EH (cell line): ENCODE measurements around the gene ILK.
A peak's percentile ranks its signal among the peaks of the same experiment; 100 is the strongest.

Source experiments
- DNase-seq: peaks from one replicate; pipeline ENCODE4 v3.0.0-alpha.2; 2015; ENCODE audit warnings: low read depth

ILK gene

DNA sequence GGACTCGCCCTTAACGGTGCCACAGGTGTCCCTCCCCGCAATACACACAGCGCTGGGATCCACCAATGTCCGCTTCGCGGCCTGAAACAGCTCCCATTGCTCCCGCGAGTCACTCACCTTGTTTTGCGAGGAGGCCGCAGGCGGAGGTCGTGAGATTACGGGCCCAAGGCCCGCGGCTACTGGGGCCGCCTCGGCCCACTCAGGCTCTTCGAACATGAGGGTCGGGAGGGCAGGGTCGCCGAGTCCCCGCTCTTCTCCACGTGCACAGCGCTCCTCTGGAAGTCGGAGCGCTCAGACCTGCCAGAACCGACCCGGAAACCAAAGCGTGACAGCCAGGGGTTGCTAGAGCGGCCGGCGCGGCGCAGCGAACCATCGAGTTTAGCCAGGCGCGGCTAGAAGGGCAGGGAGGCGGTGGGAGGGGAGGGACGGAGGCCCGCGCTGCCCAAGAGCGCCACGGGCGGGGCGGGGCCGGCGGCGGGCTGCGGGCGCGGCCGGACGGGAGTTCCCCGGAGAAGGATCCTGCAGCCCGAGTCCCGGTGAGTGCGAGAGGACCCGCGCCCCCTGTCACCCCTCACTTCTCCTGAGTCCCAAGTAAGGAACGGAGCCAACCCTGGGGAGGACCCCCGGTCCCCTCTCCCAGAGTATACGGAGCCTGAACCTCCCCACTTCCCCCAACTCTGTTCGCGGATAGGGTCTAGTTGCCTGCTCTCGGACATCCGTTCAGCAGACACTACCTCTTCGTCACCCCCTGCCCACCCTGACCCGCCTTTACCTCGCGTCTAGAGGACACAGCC is at the start of gene ILK, which contains the start of gene RRP8:
ILK (plus strand) TSS at position 488 of the 794 bp plus-strand sequence. CDS start 498 bp downstream, outside the sequence.
RRP8 (minus strand) TSS at position 330 of the 794 bp plus-strand sequence; CDS start at position 216, 114 bp downstream.
- DNase-seq = peak; percentile 89

GRCh38 chr11:6554828-6555706 is 48.5 kb upstream of the ILK start:
- DNase-seq = no peak

- DNase-seq = no peak
Measured at GRCh38 chr11:6556139-6556949, 47.2 kb upstream of the ILK start.

DNA sequence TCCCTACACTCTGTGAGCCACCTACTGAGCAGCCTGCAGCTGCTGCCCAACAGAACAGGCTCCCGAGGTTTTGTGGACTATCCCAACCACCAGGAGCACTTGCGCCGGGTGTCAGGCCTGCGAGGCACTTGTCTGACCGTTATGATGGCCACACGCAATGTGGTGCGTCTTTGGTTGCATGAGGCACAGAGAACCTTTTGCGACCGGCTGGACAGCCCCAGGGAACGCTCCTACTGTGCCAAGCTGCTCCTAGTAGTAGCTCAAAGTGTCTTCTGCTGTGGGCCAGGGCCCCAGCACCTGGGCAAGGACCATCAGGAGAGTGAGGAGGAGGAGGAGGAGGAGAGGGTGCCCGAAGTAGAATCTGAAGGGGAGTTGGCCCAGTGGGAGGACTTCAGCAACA is 46.5 kb upstream of the ILK start:
- DNase-seq = no peak

- DNase-seq = no peak
Measured at GRCh38 chr11:6557761-6558674, 45.6 kb upstream of the ILK start.

- no peak for DNase-seq
Measured at GRCh38 chr11:6559369-6559768, 44.2 kb upstream of the ILK start.

GRCh38 chr11:6561288-6561687 is 42.3 kb upstream of the ILK start:
- DNase-seq = no peak

- DNase-seq = peak; percentile 5
Measured at GRCh38 chr11:6563121-6563619, 40.4 kb upstream of the ILK start.

- DNase-seq = no peak
Measured at GRCh38 chr11:6563667-6564066, 39.9 kb upstream of the ILK start.

- DNase-seq = no peak
Measured at GRCh38 chr11:6565325-6565724, 38.2 kb upstream of the ILK start.

DNA sequence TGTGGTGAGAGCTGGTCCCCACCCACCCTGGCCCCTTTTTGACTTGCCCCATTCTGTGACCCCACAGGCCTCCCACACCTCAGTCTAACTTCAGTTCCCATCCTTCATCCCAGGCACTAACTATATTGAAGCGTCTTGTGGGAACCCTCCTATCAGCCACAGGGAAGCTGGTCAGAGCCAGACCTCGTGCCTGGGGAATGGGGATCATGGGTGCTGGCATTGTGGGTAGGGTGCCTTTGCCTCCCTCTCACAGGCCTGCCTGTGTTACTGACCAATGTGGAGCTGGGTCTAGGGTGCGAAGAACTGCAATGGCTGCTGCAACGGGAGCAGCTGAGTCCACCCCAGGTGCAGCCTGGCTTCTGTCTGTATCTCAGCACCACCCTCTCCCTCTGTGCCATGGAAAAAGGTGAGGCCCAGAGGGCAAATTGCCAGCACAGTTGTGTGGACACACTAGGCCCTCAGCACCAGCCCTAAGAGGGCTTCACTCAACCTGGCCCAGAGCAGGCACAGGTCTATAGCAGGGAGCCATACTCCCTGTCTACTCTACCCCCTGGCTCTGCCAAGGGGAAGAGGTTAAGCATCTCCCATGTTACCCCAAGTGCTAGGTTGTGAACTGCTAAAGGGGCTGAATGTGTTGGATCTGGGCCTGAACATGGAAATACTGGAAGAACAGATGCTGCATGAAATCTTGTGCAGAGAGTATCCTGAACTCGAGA is 37.4 kb upstream of the ILK start:
- DNase-seq = no peak

- DNase-seq = no peak
Measured at GRCh38 chr11:6566704-6567370, 36.7 kb upstream of the ILK start.

GRCh38 chr11:6567371-6567745 is 36.2 kb upstream of the ILK start:
- DNase-seq = no peak

GRCh38 chr11:6568191-6568918 is 35.2 kb upstream of the ILK start:
- peak; percentile 64 for DNase-seq

DNA sequence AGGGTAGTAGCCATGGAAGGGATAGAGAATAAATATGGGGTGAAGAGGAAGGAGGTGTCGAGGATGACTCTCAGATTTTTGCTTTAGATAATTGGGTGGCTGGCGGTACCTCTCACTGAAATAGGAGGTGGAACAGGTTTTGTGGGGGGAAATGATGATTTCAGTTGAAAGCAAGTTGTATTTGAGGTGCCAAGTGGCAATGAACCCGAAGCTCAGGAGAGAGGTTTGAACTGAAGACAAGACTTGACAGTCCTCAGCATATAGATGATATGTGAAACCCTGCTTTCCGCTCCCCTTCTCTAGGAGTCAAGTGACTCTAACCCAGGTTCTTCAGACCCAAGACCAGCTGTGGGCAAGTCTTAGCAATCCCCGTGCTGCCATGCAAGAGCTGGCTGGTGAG is 33.9 kb upstream of the ILK start:
- no peak for DNase-seq

GRCh38 chr11:6570691-6571427 is 32.7 kb upstream of the ILK start:
- DNase-seq = no peak

- no peak for DNase-seq
Measured at GRCh38 chr11:6571434-6572008, 32.1 kb upstream of the ILK start.

DNA sequence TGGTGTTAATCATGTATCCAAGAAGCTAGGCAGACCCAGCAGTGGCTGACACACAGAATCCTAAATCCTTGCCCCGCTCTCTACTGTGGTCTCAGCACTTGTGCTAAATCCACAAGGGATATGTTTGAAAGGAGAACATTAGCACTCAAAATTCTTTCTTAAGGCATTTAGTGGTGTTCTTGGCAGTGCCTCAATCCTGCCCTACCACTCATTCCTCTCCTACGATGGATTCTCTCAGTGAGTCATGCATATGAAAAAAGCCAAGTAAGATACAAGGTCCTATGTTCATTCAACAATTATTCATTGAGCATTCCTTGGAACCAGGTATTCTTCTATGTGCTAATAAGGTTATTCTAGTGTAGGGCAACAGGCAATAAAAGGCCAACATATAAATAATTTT is 31.4 kb upstream of the ILK start:
- DNase-seq = peak; percentile 87
